Endometrial microvascular endothelial cells (primary cell): ENCODE measurements around the gene PLEKHG4B. TPM values are rescaled to one million over a fixed set of nuclear protein-coding genes. Genes with fewer than 3 reads are reported as not detected.
"Not testable (repeated sequence)": the region's sequence is repeated elsewhere in the genome, so short reads cannot be mapped to it uniquely, and the experiment has no call there.

Source experiments
- in situ Hi-C: cut with HindIII; loops from 2 replicates; pipeline ENCODE4 v1.10.0; 2017; ENCODE audit warnings: low sequenced_read_pairs, low pct_unique_long_range_greater_than_20kb; ENCODE audit errors: inconsistent ontology term
- total RNA-seq: library from RNA; depleted of rRNA; stranded (reverse); fragments of >200 nt; gene quantifications from one replicate; pipeline ENCODE4 v1.2.3, GENCODE V29; 2015; ENCODE audit errors: inconsistent ontology term

PLEKHG4B gene
- total RNA-seq, 1 donor from 2014 or later: 0.19 TPM

GRCh38 chr5:190366-191035, 98.5 kb downstream of the PLEKHG4B start:
- in situ Hi-C loops: no loop called here

GRCh38 chr5:191036-191948, 99.3 kb downstream of the PLEKHG4B start, which contains the start of gene LRRC14B:
TSS of gene LRRC14B (plus strand) at chr5:191495. CDS start at chr5:191539, 44 bp downstream.
- in situ Hi-C loops: no loop called here

GRCh38 chr5:191949-192690, 100.2 kb downstream of the PLEKHG4B start:
- in situ Hi-C loops: no loop called here

- in situ Hi-C loops: no loop called here
These were observed 100.7 kb downstream of the PLEKHG4B start for GRCh38 chr5:192691-192969.

GRCh38 chr5:192970-193831, 101.2 kb downstream of the PLEKHG4B start:
- in situ Hi-C loops: no loop called here

- in situ Hi-C loops: no loop called here
These were observed 102.1 kb downstream of the PLEKHG4B start for GRCh38 chr5:194102-194501.

- in situ Hi-C loops: no loop called here
These were observed 102.7 kb downstream of the PLEKHG4B start for GRCh38 chr5:194603-195209.

GRCh38 chr5:195401-196160, 103.6 kb downstream of the PLEKHG4B start:
- in situ Hi-C loops: no loop called here

GRCh38 chr5:196350-196749, 104.4 kb downstream of the PLEKHG4B start:
- in situ Hi-C loops: no loop called here

GRCh38 chr5:197031-197430, 105.1 kb downstream of the PLEKHG4B start:
- in situ Hi-C loops: not testable (repeated sequence)

GRCh38 chr5:197892-198489, 106.0 kb downstream of the PLEKHG4B start:
- in situ Hi-C loops: no loop called here

- in situ Hi-C loops: no loop called here
These were observed 106.7 kb downstream of the PLEKHG4B start for GRCh38 chr5:198516-199196.

GRCh38 chr5:199197-199949, 107.4 kb downstream of the PLEKHG4B start:
- in situ Hi-C loops: no loop called here

GRCh38 chr5:199950-200645, 108.1 kb downstream of the PLEKHG4B start:
- in situ Hi-C loops: no loop called here

GRCh38 chr5:200985-201384, 109.0 kb downstream of the PLEKHG4B start:
- in situ Hi-C loops: no loop called here

- in situ Hi-C loops: no loop called here
These were observed 109.7 kb downstream of the PLEKHG4B start for GRCh38 chr5:201672-202071.
